Activated CD8-positive, alpha-beta memory T cell treated with anti-CD3 and anti-CD28 coated beads for 36 hours (primary cell): ENCODE results near the gene ERVK3-1. TPM values are rescaled to one million over a fixed set of nuclear protein-coding genes. Genes with fewer than 3 reads are reported as not detected.

Source experiments
- CTCF ChIA-PET: fragments of 350-600 bp; sonication (Branson Sonifier 250); formaldehyde crosslinking; loops from one replicate; lab custom pipeline; 2021; ENCODE audit warnings: antibody characterized with exemption; lab: Charles Lee
- POLR2A ChIA-PET: fragments of 350-600 bp; sonication (Branson Sonifier 250); formaldehyde crosslinking; loops from one replicate; lab custom pipeline; 2021; ENCODE audit warnings: antibody characterized with exemption; lab: Charles Lee
- total RNA-seq, 2 experiments: library from RNA; stranded (reverse); gene quantifications; one replicate each; pipeline ENCODE4 v1.2.3, GENCODE V29; 2021

The ERVK3-1 gene
- total RNA-seq, 2 experiments from 2014 or later, result 96.2 to 96.4 TPM

DNA sequence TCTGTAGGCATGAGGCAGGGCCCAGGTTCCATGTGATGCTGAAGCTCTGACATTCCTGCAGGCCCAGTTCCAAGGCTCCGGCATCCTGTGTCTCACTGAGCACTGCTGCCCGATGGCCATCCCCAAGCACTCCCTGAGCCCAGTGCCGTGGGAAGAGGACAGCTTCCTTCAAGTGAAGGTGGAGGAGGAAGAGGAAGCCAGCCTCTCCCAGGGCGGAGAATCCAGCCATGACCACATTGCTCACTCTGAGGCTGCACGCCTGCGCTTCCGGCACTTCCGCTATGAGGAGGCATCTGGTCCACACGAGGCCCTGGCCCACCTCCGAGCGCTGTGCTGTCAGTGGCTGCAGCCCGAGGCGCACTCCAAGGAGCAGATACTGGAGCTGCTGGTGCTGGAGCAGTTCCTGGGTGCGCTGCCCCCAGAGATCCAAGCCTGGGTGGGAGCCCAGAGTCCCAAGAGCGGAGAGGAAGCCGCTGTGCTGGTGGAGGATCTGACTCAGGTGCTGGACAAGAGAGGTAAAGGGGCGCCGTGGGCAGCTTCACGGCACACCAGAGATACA, 29.6 kb downstream of the ERVK3-1 start:
- POLR2A ChIA-PET, result no interaction called here
- CTCF ChIA-PET, result no interaction called here

DNA sequence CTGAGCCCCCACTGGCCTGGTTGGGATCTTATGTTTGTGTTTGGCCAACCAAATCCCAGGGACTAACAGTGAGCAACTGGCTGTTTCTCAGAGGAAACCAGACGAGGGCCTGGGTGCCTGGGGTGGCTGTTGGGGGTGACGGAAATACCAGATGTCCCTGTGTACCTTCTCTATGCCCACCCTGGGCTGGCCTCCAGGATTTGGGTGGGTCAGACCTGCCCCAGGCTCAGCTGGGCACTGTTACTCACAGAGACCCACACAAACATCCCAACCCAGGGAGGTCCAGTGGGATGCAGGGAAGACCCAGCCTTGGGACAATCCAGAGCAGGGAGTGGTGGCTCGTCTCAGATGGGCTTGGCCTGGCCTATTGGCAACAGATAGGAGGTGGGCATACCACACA, 30.5 kb downstream of the ERVK3-1 start:
- POLR2A ChIA-PET, result no interaction called here
- CTCF ChIA-PET, result no interaction called here

DNA sequence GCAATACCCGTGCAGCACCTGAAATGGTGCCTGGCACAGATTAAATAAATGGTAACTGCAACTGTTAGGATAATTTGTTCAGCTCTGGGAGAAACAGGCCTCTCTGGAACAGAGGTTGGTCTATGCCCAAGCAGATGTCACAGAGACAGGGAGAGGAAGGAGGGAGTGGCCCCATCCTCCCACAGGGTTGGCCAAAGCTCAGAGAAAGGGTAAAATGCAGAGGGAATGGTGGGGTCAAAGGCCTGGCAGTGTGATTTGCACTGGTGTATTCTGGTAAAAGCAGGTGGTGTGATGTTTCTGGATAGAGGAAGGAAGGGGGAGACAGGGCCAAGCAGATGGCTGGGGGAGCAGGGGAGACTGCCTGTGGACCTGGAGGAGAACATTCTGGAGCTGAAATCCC, 31.0 kb downstream of the ERVK3-1 start:
- ChIA-PET POLR2A (no interaction called here), CTCF (no interaction called here)

DNA sequence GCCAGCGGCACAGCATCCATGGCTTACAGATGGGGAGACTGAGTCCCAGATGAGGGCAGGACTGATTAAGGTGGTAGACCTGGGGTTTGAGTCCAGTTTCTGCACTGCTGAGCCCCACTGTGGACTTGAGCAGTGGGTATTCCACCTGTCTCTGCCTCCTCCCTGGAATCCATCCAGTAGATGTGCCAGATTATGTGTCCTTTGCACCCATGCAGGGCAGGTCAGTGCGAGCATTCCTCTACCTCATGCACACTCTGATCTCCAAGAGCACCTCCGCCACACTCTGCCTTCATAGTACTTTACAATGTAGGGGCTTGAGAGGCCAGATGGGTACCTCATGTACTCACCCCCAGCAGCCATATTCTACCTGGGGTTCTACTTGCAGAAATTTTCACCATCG, 31.6 kb downstream of the ERVK3-1 start:
- ChIA-PET POLR2A (no interaction called here), CTCF (no interaction called here)

DNA sequence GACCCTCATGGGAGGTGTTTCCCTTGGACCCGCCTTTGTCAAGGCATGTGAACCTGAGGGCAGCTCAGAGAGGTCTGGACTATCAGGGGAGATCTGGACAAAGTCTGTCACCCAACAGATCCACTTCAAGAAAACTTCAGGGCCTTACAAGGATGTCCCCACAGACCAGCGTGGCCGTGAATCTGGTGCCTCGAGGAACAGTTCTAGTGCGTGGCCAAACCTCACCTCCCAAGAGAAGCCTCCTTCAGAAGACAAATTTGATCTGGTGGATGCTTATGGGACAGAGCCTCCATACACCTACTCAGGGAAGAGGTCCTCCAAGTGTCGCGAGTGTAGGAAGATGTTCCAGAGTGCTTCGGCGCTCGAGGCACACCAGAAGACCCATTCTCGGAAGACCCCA, 33.2 kb downstream of the ERVK3-1 start:
- POLR2A ChIA-PET, result no interaction called here
- CTCF ChIA-PET, result no interaction called here

DNA sequence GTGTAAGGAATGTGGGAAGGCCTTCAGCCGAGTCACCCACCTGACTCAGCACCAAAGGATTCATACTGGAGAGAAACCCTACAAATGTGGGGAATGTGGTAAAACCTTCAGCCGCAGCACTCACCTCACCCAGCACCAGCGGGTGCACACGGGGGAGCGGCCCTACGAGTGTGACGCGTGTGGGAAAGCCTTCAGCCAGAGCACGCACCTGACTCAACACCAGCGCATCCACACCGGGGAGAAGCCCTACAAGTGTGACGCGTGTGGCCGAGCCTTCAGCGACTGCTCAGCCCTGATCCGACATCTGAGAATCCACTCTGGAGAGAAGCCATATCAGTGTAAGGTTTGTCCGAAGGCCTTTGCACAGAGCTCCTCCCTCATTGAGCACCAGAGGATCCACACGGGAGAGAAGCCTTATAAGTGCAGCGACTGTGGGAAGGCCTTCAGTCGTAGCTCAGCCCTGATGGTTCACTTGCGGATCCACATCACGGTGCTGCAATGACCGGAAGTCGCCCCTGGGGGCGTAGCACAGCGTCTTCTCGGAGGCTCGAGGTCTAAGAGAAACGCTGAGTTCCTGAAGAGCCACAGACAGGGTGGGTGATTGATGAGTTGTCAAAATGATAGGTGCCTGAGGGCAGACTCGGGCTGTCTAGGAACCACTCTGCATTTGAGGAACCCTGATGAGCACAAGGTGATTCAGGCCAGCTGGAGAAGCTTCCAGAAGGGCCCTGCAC, 33.8 kb downstream of the ERVK3-1 start:
- POLR2A ChIA-PET, result no interaction called here
- CTCF ChIA-PET, result no interaction called here

DNA sequence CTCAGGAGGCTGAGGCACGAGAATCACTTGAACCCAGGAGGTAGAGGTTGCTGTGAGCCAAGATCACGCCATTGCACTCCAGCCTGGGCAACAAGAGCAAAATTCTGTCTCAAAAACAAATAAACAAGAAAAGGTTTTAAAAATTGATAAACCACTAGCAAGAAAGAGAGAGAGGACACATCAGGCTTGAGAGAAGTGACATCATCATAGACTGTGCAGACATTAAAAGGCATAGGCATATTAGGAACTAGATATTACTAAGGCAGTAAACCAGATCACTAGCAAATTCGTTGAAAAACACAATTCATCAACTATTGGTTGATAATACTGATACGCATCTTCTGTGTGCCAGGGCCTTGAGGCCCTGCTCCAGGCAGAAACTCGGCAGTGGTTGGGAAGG, 40.4 kb downstream of the ERVK3-1 start:
- ChIA-PET CTCF (interaction anchor here (0.7 to 1.7 kb wide), 2 partner anchors 12 to 126 kb away, joined by 3 to 4 read pairs; no protein-coding TSS in a partner anchor), POLR2A (no interaction called here)

DNA sequence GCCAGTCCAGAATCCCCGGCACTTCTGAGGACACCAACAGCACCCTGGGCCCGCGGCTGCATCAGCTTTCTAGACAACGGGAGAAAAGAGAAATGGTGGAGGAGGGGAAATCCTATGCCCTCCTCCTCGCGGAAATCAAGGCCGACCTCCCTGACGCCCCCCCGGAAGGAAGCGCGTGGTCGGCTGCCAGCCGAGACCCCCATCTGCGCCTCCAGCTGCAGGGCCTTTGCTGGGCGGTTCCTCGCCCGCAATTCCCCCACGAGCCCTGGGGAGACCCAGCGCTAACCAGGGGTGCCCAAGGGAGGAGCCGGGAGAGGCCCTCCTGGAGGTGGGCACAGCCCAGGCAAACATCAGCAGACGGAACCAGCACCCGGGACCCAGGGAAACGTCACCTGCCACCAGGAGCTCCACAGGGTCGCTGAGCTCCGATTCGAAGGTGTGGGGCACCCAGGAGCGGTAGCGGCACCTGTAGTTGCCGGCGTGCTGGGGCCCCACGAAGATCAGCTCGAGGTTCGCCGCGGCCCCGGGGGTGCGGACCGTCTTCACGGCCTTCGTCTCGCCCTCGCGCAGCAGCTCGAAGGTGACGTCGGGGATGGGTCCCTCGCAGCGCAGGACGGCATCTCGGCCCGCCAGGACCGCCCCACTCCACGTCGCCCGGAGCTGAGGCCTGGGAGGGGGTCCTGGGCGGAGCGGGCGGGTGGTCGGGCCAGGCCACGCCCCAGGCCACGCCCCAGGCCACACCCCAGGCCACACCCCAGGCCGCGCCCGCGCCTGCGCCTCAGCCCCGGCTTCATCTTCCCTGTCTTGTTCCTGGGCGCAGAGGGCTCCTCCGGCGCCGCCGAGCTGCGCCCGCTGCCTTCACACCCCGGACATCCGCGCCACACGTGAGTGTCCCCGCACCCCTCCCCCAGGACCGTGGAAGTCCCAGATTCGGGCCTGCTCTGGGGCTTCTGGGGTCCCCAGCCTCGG, 42.1 kb downstream of the ERVK3-1 start:
- ChIA-PET CTCF (interaction anchor here (0.6 to 1.7 kb wide), 7 partner anchors 15 to 128 kb away, joined by 3 to 4 read pairs (median 3); no protein-coding TSS in a partner anchor), POLR2A (interaction anchor here (0.6 to 2.0 kb wide), 10 partner anchors 8 to 166 kb away, joined by 3 to 12 read pairs (median 3); partner anchors contain the start of genes RPS5, ZNF274, ZNF497 and ZNF8)

DNA sequence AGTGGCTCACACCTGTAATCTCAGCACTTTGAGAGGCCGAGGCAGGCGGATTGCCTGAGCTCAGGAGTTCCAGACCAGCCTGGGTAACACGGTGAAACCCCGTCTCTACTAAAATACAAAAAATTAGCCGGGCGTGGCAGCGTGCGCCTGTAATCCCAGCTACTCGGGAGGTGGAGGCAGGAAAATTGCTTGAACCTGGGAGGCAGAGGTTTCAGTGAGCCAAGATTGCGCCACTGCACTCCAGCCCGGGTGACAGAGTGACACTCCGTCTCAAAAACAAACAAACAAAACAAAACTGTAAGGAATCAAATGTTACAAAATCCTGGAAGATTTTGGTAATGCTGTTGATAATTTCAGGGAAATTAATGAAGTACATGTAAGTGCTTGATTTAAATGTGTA, 42.9 kb downstream of the ERVK3-1 start:
- ChIA-PET CTCF (interaction anchor here (0.8 to 1.2 kb wide), 3 partner anchors 9 to 15 kb away, joined by 3 to 4 read pairs (median 4); no protein-coding TSS in a partner anchor), POLR2A (interaction anchor here (0.8 to 2.0 kb wide), 6 partner anchors 9 to 165 kb away, joined by 3 to 12 read pairs (median 4); partner anchors contain the start of genes ZNF274, ZNF497 and ZNF837)

DNA sequence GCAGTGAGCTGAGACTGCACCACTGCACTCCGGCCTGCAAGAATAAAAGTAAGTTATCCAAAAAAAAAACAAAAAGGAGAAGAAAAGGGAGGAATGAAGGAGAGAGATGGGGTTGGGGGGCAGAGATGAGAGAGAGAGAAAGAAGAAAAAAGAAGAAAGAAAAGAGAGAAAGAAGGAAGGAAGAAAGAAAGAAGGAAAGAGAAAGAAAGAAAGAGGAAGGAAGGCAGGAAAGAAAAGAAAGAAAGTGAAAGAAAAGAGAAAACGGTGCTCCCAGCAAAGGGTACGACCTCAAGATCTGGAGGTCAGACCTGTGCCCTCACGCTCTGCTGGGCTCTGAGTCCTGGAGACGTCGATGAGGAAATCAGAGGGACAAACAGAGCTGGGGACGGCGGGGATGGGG, 44.4 kb downstream of the ERVK3-1 start:
- POLR2A ChIA-PET, result no interaction called here
- CTCF ChIA-PET, result no interaction called here

- CTCF ChIA-PET, result no interaction called here
- POLR2A ChIA-PET, result no interaction called here
These were observed 45.1 kb downstream of the ERVK3-1 start for GRCh38 chr19:58350001-58350861.

- ChIA-PET CTCF (no interaction called here), POLR2A (no interaction called here)
These were observed 45.8 kb downstream of the ERVK3-1 start for GRCh38 chr19:58350871-58351557.

DNA sequence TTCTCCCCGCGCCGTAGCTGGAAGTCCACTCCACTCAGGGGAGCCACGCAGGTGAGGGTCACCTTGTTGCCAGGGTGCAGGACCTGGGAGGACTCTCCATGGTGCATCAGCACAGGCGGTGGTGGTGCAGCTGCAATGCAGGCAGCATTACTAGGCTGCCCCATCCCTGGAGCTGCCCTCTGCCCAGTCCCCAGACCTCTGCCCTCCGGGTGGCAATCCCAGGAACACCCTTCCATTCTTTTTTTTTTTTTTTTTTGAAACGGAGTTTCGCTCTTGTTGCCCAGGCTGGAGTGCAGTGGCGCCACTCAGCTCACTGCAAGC, 46.3 kb downstream of the ERVK3-1 start:
- POLR2A ChIA-PET, result no interaction called here
- CTCF ChIA-PET, result interaction anchor here (0.7 kb wide), 1 partner anchor 11 kb away, joined by 3 read pairs; the partner anchor contains the start of gene ZNF497

- CTCF ChIA-PET, result interaction anchor here (0.6 to 0.7 kb wide), 2 partner anchors 11 kb away, joined by 3 to 4 read pairs; partner anchors contain the start of gene ZNF497
- POLR2A ChIA-PET, result interaction anchor here (0.6 kb wide), 1 partner anchor 435 kb away, joined by 4 read pairs; no protein-coding TSS in a partner anchor
These were observed 47.0 kb downstream of the ERVK3-1 start for GRCh38 chr19:58351990-58352755.

- CTCF ChIA-PET, result no interaction called here
- POLR2A ChIA-PET, result interaction anchor here (0.6 kb wide), 1 partner anchor 436 kb away, joined by 4 read pairs; no protein-coding TSS in a partner anchor
These were observed 47.8 kb downstream of the ERVK3-1 start, which contains the start of gene A1BG for GRCh38 chr19:58352760-58353671. Gene A1BG, minus strand, starts transcription at chr19:58353492. Its CDS starts 55 bp downstream, at chr19:58353437.
